ENCODE results near the gene TMEM184A.

TMEM184A gene

DNA sequence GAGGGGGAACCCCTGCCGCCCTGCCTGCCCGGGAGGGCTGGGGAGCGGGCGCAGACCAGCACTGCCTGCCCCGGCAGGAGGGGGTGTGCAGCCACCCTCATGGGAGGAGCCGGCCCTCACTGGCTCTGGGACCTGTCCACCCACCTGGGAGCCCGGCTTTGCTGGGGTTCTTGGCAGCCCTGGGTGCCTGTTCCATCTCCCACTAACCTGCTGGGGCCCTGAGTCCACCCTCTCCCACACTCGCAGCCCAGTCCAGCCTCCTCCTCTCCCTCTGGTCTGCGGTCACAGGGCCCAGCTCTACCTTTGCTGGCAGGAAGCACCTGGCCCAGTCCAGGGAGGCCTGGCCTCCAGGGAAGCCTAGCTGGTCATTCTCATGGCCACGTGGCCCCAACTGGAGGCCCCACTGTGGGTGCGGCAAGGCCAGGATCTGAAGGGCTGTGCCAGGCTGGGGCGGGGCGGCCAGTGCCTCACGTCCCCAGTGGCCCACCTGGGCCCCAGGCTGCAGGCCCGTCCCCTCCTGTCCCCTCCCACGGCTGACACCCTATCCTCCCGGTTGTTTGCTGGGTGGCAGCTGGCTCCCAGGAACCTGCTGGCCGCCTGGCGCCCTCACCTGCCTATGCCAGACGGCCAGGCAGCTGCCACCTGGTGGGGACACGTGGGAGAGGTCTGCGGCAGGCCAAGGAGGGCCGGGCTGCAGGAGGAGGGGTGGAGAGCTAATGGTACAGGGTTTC is at the start of gene TMEM184A:
TMEM184A (minus strand) TSS at position 393 of the 731 bp plus-strand sequence. CDS start 721 bp downstream, outside the sequence.
- no peak for DNase-seq (ENCODE audit: low spot score)

DNA sequence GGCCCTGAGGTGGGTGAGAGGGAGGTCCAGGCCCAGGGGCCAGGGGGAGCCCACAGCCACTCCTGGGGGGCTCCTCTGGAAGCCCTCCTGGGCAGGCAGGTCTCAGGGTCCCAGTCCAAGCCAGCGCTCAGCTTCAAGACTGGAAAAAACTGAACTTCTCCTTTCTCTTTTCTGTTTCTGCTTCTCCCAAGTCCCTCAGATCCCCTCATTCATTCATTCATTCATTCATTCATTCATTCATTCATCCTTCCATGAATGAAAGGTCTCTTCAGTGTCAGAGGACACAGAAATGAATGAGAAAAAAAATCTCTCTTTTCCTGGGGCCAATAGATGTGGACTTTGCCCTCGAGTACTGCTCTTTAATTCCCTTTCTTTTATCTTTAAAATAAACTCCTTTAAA is 48.4 kb upstream of the TMEM184A start:
- no peak for DNase-seq (ENCODE audit: low spot score)

DNA sequence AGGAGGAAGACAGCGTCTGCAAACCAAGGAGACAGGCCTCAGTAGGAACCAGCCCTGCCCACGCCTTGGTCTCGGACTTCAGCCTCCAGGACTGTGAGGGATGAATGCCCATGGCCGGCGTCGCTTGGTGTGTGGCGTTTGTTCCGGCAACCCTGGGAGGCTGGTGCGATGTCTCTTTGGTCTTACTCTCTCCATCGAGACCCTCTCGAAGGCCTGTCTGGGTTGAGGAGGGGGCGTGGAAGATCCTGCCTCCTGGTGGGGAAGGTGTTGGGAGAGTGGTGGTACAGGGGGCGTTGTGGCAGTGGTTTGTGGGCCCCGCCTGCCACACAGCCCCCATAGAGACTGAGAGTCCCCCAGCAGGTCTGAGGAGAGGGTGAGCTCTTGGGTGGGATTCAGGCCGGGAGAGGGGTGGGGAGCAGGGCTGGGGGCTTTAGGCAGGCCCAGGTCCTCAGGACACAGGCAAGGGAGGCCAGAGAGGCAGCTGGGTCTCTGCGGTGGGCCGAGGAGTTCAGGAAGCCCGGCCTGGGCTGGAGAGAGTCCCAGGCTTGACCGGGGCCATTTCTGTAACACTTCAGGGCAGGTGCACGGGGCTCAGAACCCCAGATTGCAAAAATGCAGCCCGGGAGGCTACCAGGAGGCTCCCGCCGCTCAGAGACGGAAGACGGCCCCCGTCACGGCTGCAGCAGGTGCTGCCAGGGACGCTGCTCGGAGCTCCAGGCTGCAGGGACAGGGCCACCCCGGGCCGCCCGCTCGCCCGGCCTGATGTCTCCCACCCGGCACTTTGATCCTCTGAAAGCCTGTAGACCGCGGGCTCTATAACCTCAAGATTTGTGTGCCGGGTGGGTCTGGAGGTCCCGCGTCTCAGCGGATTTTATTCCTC is 47.6 kb upstream of the TMEM184A start:
- no peak for DNase-seq (ENCODE audit: low spot score)

DNA sequence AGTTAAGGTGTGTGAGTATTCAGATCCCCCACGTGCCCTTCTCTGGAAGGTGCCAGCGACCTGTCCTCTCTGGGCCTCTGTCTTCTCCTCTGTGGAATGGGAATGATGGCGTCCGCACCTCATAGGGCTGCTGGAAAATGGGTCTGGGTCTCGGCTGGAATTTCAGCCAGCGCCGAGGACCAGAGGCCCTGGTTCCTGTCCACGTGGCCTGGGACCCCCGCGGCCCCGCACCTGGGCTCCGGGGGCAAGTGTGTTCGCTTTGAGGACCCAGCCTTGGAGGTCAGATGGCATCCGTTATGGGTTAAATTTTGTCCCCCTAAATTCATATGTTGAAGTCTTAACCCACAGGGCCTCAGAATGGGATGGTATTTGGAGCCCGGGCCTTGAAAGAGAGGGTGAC is 46.4 kb upstream of the TMEM184A start:
- no peak for DNase-seq (ENCODE audit: low spot score)

DNA sequence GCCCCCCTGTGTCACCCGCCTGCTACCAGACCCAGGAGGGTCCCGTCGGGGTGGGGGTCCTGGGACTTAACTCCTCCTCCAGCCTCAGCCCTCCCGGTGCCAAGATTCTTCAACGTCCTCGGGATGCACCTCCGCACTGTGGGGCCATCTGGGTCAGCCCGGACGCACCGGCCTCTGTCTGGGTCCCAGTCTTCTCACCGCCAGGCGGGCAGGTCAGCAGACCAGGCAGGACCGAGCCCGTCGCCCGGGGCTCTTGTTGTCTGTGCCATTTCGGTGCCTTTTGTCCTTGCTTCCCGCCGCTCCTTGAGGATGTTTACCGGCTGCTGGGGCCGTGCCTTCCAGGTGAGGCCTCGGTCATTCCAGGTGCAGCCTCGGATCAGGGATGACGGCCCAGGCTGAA is 46.0 kb upstream of the TMEM184A start:
- DNase-seq (ENCODE audit: low spot score): no peak

DNA sequence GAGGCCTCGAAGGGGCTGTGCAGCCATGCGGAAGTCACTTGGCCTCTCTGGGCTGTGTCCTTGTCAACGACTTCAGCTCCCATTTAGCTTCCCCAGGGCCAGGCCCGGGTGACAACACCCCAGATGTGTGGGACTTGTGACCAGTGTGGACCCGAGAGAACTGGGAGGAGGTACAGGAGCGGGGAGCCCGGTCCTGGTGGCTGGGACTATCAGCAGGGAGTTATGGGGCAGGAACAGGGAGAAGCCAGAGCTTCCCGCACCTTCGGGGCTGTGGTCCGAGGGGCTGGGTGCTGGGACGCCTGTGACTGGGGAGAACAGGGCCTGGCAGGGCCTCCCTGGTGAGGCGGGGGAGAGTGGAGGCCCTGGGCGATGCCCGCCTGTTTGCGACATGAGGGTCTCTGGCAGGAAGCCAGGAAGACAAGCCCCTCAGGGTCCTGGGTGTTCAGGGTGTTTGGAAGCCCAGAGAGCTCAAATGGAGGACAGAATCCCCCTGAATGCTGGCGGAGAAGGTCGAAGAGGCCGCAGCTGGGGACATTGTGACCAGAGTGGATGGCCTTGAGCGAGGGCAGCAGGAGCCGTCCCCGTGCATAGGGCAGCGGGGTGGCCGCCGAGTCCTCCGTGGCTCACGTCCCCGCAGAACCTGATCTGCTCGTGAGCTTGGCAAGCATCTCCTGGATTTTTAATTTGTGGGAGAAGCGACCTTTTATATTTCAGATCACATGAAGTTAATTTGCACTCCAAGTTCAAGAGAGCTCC is 43.8 kb upstream of the TMEM184A start:
- no peak for DNase-seq (ENCODE audit: low spot score)

DNA sequence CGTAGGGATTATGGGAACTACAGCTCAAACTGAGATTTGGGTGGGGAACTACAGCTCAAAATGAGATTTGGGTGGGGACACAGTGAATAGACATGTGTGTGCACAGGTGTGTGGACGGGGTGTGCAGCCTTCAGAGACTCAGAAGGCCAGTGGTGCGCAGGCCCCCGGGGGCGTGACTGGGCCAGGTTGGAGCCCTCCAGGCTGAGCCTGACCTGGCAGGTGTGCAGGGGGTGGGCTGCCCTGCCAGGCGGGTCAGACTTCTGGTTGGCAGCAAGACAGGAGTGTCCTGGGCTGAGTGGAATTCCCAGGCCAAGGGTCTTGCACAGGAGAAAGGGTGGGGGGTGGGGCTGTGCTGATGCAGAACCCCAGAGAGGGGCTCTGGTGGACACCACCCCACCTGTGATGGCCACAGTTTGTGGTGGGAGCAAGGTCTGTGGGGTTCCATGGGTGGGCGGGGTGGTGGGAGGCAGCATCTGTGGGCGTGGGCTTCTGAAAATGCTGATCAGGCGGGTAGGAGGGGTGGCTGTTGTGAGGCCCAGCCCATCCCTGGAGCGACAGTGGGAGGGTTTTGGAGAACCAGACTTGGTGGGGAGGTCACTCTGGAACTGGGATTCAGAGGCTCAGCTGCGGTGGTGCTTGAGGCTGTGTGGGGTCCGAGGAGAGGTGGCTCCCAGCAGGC is 43.1 kb upstream of the TMEM184A start:
- no peak for DNase-seq (ENCODE audit: low spot score)

DNA sequence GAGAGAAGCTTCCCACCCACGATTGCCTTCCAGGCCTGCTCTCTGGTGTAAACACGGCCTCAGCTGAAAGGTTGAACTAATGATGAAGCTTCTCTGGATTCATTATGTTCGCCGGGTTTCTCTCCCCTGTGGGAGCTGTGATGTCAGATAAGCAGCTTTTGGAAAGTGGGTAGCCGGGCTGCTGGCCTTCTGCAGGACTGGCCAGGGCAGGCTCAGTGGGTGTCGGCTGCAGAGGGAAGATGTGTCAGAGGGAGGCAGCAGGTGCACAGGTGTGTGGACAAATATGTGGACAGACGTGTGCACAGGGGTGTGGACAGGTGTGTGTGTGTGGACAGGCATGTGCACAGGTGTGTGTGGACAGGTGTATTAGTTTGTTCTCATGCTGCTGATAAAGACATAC is 42.3 kb upstream of the TMEM184A start:
- DNase-seq (ENCODE audit: low spot score): no peak

DNA sequence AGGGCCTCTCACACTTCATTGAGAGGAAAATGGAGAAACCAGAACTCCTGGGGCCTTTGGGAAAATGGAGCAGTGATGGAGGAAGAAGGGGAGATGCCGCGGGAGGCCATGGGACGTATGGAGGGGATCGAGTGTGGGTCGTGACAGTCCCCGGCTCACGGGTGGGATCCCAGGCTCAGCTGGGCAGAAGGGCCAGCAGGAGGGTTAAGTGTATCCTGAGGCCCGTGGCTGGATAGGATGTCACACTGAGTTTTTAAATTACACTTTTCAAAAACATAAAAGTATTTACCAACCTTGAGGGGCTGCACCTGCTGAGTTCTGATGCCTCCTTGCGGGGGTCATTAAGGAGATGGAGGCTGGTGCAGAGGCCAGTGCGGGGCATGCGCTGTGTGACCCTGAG is 41.8 kb upstream of the TMEM184A start:
- no peak for DNase-seq (ENCODE audit: low spot score)

DNA sequence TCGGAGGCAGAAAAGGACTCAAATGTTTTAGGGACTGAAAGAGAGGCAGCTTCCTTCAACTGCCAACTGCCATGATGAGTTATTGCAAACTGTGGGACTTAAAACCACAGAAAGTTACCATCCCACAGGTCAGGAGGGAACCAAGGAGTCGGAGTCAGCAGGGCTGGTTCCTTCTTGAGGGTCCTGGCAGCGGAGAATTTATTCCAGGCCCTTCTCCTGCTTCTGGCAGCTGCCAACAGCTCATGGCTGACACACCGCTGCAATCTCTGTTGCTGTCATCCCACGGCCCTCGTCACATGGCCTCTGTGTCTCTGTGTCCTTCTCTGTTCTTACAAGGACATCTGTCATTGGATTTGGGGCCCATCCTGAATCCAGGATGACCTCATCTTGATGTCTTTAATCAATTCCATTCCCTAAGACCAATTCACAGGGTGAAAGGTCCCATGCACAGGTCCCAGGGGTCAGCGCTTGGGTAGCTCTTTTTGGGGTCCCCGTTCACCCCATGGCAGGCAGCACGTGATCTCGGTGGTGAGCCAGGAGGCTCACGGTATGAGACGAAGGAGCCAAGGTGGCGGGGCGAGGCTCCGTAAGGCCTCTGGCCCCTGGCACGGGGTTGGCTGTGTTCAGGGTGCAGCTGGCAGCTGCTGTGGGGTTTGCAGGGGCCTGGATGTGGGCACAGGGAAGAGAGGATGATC is 41.2 kb upstream of the TMEM184A start:
- DNase-seq (ENCODE audit: low spot score): no peak

DNA sequence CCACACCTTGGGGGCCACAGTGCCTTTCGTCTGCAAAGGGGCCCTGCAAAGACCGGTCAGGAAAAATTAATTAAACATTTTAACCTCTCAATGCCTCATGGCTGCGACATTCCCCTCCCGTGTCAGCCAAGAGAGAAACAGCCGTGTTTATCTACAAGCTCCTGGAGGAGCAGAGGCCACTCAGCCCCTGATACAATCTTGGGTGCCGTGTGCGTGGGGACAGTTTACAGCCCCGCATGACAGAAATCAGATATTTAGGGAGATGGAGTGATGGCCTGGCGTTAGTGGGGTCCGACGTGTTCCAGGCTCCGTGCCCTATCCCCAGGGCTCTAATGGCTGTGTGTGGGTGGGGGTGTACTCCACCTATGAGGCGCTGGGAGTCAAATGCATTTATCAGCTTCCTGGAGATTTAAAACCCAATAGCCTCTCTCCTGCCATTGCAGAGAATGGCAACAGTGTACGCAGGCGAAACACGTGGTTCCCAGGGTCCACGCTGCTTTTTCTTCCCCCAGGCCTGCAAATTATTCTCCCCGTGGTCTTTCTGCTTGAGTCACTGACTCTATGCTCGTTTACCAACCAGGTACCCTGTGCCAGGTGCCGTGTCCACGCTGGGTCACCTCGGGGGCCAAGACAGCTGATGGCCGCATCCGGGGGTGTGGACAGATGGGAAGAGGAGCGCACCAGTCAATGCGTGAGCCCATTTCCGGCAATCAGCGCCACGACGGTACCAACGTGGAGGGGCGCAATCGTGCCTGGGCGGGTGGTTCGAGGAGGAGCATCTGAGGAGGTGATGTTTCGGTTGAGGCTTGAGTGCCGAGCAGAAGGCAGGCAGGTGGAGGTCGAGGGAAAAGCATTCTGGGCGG is 40.4 kb upstream of the TMEM184A start:
- no peak for DNase-seq (ENCODE audit: low spot score)

DNA sequence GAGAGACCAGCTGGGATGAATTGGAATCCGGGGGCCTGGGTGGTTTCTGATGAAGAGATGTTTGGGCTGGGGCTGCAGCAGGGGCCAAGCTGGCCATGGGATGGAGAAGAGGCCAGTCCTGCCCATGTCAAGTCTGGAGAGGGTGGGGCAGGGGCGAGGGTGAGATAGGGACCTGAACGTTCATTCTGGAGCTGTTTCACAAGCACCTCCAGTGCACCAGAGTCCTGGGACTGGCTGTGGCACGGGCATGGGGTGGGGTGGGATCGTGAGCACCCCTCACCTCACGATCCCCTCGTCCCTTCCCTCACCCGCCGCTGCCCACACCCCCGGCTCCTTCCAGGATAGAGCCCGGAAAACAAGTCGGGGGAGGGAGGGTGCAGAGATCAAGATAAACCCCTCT is 39.6 kb upstream of the TMEM184A start:
- no peak for DNase-seq (ENCODE audit: low spot score)

DNA sequence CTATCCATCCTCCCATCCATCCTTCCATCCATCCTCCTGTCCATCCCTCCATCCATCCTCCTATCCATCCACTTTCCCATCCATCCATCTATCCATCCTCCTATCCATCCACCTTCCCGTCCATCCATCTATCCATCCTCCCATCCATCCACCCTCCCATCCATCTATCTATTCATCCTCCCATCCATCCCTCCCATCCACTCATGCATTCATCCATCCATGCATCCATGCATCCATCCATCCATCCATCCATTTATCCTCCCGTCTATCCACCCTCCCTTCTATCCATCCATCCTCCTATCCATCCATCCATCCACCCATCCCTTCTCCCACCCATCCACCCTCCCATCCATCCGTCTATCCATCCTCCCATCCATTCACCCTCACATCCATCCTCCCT is 39.0 kb upstream of the TMEM184A start:
- no peak for DNase-seq (ENCODE audit: low spot score)

DNA sequence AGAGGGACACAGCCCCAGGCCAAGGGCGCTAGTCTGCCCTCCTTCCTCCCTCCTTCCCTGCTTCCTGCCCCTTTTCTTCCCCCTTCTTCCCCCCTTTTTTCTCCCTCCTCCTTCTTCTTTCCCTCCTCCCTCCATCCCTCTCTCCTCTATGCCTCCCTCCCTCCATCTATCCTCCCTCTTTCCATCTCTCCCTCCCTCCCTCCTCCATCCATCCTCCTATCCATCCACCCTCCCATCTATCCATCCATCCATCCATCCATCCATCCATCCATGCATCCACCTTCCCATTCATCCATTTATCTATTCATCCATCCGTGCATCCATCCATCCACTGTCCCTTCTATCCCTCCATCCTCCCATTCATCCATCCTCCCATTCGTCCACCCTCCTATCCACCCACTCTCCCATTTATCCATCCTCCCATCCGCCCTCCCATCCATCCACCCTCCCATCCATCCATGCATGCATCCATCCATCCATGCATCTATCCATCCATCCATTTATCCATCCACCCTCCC is 38.0 kb upstream of the TMEM184A start:
- DNase-seq (ENCODE audit: low spot score): no peak

DNA sequence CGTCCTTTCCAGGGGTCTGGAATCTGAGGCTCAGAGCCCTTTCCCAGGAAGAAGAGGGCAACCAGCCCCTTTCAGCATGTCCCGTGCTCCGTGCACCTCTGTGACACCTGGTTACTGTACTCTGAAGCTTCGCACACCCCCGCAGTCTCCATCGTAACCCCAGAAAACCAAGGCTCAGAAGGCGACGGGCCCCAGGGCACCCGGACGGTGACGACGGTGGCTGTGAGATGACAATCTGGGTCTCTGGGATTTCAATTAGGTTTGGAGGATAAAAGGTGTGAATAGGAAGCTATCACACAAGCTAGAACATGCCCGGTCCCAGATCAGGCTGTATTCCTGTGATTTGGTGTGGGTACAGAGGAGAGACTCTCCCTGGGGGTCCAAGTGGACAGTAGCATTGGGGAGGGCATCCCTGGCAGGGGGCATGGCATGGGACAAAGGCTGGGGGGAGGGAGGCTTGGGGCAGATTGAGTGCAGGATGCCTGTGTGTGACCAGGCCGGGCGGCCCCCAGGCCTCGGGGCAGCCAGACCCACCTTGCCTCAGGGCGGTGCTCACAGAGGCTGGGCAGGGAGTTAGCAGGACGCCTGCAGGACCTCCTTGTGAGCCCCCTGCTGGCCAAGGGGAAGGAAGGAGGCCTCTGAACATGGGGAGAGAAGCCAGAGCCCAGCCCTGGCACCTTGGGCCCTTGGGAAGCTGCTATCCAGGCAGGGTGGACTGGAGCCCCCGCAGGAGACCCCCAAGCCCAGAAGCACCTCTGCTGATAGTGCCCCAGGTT is 37.3 kb upstream of the TMEM184A start:
- no peak for DNase-seq (ENCODE audit: low spot score)

DNA sequence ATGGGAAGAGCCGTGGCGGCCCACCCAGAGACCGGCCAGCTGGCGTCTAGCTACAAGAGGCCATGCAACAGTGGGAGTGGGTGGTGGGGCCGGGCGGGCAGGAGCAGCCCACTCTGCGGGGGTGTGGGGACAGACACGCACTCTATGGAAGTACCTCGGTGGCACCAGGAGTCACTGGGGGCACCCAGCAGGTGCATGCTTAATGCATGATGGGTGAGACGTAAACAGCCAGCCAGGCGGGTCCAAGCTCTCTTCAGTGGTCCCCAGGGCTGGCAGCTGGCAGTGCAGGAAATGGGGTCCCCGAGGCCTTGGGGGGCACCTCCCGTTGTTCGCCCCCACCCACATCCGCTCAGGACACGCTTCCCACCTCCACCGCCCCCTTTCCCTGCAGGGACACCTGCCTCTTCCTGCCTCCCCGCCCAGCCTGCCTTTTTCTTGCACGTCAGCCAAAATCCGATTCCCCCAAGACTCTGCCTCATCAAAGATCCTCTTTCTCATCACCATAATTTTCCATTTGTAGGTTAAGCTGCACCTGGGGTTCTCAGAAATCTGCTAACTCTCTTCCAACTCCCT is 36.4 kb upstream of the TMEM184A start:
- DNase-seq (ENCODE audit: low spot score): no peak

DNA sequence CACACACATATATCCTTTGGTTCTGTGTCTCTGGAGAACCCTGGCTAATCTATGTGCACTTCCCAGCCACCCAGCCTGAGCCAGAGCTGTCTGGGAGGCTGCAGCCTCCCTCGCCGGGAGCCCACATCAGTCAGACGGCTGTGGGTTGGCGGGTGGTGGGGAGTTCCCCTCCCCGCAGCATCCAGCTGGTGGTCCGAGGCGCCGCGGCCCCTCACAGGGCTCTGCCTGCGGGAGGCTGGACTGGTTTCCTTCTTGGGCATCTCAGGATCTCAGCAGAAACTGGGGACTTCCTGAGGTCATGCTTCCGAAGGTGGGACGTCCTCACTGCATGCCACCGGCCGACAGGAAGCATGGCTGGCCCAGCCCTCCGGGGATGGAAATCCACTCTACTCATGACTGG is 35.9 kb upstream of the TMEM184A start:
- DNase-seq (ENCODE audit: low spot score): no peak

DNA sequence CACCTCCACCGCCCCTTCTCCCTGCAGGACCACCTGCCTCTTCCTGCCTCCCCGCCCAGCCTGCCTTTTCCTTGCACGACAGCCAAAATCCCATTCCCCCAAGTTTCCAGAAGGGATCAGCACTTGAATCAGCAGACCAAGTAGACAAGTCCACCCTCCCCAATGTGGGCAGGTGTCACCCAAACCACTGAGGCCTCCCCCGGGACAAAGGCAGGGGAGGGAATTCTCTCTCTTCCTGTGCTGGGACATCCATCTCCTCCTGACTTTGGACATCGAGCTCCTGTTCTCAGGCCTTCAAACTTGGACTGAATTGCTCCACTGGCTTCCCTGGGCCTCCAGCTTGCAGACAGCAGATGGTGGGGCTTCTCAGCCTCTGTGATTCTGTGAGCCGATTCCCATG is 35.4 kb upstream of the TMEM184A start:
- no peak for DNase-seq (ENCODE audit: low spot score)

DNA sequence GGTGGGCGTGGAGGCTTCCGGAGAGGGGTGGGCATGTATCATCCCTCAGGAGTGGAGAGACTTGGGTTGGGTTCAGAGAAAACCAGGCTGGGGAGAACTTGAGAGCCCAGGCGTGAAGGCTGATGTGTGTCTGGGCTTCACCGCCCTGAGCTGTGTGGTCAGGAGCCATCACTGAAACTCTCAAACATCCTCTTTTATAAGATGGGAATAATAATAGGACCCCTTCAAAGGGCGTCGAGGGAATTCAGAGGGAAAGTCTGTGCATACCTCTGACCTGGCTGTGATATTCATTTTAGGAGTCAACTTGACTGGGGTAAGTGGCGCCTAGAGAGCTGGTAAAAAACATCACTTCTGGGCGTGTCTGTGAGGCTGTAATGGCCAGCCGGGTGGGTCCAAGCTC is 34.9 kb upstream of the TMEM184A start:
- no peak for DNase-seq (ENCODE audit: low spot score)
